GM19455 (cell line): Measurements from ENCODE around the gene RAB25.
"Not testable (repeated sequence)": the region's sequence is repeated elsewhere in the genome, so short reads cannot be mapped to it uniquely, and the experiment has no call there.

ENCODE experiments used
- ATAC-seq: cut with Tn5 transposase; IDR thresholded peaks from one replicate; pipeline ENCODE4 v1.9.1; 2021; ENCODE audit not compliant: unreplicated experiment

Gene RAB25

GRCh38 chr1:156115514-156116374 is 54.8 kb downstream of the RAB25 start:
- ATAC-seq, result no peak

DNA sequence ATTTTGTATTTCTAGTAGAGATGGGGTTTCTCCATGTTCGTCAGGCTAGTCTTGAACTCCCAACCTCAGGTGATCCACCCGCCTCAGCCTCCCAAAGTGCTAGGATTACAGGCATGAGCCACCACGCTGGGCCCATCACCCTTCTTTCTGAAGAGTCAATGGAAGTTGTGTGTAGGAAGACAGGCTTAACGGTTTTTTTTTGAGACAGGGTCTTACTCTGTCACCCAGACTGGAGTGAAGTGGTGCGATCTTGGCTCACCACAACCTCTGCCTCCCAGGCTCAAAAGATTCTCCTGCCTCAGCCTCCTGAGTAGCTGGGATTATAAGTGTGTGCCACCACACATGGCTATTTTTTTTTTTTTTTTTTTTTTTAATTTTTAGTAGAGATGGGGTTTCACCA is 55.8 kb downstream of the RAB25 start:
- not testable (repeated sequence) for ATAC-seq

- ATAC-seq, result no peak
Measured at GRCh38 chr1:156117414-156118176, 56.6 kb downstream of the RAB25 start.

DNA sequence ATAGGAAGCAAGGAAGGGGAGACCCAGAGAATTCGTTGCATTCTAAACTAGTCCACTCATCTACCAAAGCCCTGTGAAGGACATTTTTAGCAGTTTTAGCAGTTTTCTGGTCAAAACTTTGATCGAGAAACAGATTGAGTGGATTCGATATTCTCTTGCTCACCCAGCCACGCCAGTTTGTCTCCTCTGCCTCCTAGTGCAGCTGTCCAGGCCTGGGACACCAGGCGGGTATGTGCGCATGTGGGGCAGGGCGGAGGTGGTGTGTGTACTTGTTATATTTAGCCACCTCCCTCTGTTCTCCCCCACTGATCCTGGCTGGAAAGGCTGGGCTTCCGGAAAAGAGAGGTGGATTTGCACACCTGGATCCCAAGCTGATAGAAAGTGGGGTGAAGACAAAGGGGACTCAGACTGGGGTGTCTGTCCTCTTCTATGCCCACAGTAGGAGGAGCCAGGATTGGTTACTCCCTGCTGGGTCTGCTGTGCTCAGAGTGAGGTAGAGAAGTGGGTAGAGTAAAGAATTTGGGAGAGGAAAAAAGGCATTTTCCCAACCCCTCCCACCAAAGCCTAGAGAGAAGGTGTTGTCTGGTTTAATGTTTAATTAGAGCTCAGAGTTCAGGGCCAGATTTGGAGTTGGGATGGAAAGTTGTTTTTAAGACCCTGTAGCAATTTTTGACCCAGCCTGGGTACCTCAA is 57.4 kb downstream of the RAB25 start:
- no peak for ATAC-seq

- ATAC-seq, result no peak
Measured at GRCh38 chr1:156119503-156120209, 58.7 kb downstream of the RAB25 start.
